ENCODE measurements around the gene AGMO.

The AGMO gene

DNA sequence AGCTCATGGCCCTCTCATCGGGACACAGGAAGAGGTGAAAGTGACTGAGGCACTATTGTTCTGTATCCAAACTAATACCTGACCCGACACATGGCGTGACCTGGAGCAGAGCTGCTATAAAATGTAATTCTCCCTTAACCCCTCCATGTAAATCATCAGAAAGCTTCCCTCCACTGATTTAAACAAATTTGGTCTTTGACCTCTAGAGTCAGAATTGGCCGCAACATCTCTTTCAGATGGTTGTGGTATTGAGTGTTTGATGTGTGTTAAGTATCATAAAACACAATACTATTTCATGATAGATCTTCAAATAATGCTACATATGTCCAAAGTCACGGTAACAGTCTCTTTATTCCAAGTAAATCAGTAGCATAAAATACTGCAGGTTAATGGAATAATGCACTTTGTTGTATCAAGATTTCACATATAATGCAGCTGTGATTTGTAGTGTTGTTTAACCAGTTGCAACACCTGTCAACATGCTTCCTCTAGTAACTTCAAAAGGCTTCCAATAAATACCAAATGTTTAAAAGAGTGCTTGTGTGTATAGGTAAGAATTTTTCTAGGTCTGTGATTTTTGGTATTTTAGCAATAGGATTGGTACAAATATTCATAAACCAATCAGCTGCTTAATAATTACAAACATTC, 144.3 kb downstream of the AGMO start:
- no peaks in the 10 kb centered on the region for H3K4me1 ChIP-seq (ENCODE audit: control insufficient read depth in 1 of 2, insufficient read depth in 2 of 2, low read length in 2 of 2)
- no peaks in the 10 kb centered on the region for H3K9me3 ChIP-seq (ENCODE audit: control insufficient read depth in 1 of 2, low read length in 2 of 2)
- H3K27ac ChIP-seq (ENCODE audit: low read length), result no peak overlapping the region
- H3K27me3 ChIP-seq (ENCODE audit: low read depth, low read length), result no peaks in the 10 kb centered on the region
- no peaks in the 10 kb centered on the region for H3K36me3 ChIP-seq (ENCODE audit: control insufficient read depth in 1 of 2, insufficient read depth in 2 of 2, low read length in 2 of 2)
- H3K4me3 ChIP-seq (ENCODE audit: low read depth in 1 of 2, low read length in 2 of 2), result no peak overlapping the region

DNA sequence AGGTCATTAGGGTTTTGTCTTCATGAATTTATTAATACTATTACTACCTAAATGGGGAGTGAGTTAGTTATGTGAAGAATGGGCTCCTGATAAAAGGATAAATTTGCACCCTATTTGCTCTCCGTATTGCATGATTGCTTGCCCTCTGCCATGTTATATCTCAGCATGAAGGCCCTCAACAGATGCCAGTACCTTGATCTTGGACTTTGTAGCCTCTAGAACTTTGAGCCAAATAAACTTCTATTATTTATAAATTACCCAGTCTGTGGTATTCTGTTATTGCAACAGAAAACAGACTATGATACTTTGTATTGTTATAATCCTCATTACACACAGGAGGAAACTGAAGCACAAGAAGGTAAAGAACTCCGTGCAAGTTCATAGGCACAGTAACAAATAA, 150.8 kb downstream of the AGMO start:
- no peak overlapping the region for H3K4me3 ChIP-seq (ENCODE audit: low read depth in 1 of 2, low read length in 2 of 2)
- H3K27me3 ChIP-seq (ENCODE audit: low read depth, low read length), result no peaks in the 10 kb centered on the region
- H3K9me3 ChIP-seq (ENCODE audit: control insufficient read depth in 1 of 2, low read length in 2 of 2), result no peaks in the 10 kb centered on the region
- H3K4me1 ChIP-seq (ENCODE audit: control insufficient read depth in 1 of 2, insufficient read depth in 2 of 2, low read length in 2 of 2), result no peaks in the 10 kb centered on the region
- H3K36me3 ChIP-seq (ENCODE audit: control insufficient read depth in 1 of 2, insufficient read depth in 2 of 2, low read length in 2 of 2), result no peaks in the 10 kb centered on the region
- no peak overlapping the region for H3K27ac ChIP-seq (ENCODE audit: low read length)

DNA sequence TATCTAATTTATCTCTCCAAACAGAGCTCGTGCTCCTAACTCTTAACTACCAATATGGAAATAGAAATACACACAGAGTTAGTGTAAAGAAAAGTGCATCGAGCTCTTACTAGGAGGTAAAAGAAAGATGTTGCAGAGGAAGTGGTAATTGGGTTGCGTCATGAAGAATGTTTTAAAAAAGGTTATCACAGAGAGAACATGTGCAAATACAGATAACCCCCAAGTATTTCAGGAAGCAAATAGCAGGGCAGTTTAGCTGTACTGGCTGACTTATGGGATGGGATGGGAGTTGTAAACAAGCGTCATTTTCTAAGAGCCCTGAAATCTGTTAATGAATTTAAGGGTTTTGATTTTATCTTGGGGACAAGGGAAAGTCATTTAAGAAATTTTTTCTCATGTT, 153.9 kb downstream of the AGMO start:
- no peaks in the 10 kb centered on the region for H3K36me3 ChIP-seq (ENCODE audit: control insufficient read depth in 1 of 2, insufficient read depth in 2 of 2, low read length in 2 of 2)
- H3K4me1 ChIP-seq (ENCODE audit: control insufficient read depth in 1 of 2, insufficient read depth in 2 of 2, low read length in 2 of 2), result no peaks in the 10 kb centered on the region
- H3K27me3 ChIP-seq (ENCODE audit: low read depth, low read length), result no peaks in the 10 kb centered on the region
- no peak overlapping the region for H3K27ac ChIP-seq (ENCODE audit: low read length)
- no peaks in the 10 kb centered on the region for H3K9me3 ChIP-seq (ENCODE audit: control insufficient read depth in 1 of 2, low read length in 2 of 2)
- no peak overlapping the region for H3K4me3 ChIP-seq (ENCODE audit: low read depth in 1 of 2, low read length in 2 of 2)

DNA sequence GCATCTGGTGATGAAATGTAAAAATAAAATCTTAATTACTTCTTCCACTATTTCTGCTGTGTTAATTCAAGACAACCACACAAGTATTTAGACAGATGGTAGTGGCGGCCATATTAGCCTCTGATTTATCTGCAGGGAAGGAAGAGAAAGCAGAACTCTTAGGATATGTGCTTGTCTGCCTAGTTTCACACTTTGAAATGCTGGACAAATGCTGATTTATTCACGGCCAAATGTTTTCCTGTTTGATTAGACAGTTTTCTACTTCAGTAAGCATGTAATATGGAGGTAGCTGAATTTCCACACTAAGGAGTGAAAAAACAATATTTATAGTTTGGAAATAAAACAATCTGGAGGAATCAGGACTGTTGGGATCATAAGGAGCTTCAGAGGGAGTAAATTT, 158.1 kb downstream of the AGMO start:
- H3K4me3 ChIP-seq (ENCODE audit: low read depth in 1 of 2, low read length in 2 of 2), result no peak overlapping the region
- H3K27ac ChIP-seq (ENCODE audit: low read length), result no peak overlapping the region
- H3K36me3 ChIP-seq (ENCODE audit: control insufficient read depth in 1 of 2, insufficient read depth in 2 of 2, low read length in 2 of 2), result no peaks in the 10 kb centered on the region
- H3K4me1 ChIP-seq (ENCODE audit: control insufficient read depth in 1 of 2, insufficient read depth in 2 of 2, low read length in 2 of 2), result no peaks in the 10 kb centered on the region
- H3K9me3 ChIP-seq (ENCODE audit: control insufficient read depth in 1 of 2, low read length in 2 of 2), result no peaks in the 10 kb centered on the region
- no peaks in the 10 kb centered on the region for H3K27me3 ChIP-seq (ENCODE audit: low read depth, low read length)

DNA sequence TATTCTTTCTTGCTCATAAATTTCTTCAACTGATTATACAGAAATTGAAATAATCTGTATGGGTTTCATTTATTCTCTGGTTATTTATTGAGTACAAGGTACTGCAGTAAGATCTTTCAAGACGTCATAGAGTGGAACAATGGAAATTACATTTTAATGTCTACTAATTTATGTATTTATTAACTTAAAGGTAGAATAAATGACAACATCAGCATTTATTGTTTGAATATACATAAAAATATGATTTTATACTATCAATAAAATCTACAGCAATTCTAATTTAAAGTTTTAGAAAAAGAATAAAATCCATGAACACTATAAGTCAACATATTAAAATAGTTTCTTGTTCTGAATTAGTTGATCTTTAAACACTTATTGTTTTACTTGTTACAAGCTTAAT, 158.5 kb downstream of the AGMO start:
- Histone ChIP-seq H3K36me3 (ENCODE audit: control insufficient read depth in 1 of 2, insufficient read depth in 2 of 2, low read length in 2 of 2) (no peaks in the 10 kb centered on the region), H3K27me3 (ENCODE audit: low read depth, low read length) (no peaks in the 10 kb centered on the region), H3K4me1 (ENCODE audit: control insufficient read depth in 1 of 2, insufficient read depth in 2 of 2, low read length in 2 of 2) (no peaks in the 10 kb centered on the region), H3K27ac (ENCODE audit: low read length) (no peak overlapping the region), H3K4me3 (ENCODE audit: low read depth in 1 of 2, low read length in 2 of 2) (no peak overlapping the region), H3K9me3 (ENCODE audit: control insufficient read depth in 1 of 2, low read length in 2 of 2) (no peaks in the 10 kb centered on the region)

DNA sequence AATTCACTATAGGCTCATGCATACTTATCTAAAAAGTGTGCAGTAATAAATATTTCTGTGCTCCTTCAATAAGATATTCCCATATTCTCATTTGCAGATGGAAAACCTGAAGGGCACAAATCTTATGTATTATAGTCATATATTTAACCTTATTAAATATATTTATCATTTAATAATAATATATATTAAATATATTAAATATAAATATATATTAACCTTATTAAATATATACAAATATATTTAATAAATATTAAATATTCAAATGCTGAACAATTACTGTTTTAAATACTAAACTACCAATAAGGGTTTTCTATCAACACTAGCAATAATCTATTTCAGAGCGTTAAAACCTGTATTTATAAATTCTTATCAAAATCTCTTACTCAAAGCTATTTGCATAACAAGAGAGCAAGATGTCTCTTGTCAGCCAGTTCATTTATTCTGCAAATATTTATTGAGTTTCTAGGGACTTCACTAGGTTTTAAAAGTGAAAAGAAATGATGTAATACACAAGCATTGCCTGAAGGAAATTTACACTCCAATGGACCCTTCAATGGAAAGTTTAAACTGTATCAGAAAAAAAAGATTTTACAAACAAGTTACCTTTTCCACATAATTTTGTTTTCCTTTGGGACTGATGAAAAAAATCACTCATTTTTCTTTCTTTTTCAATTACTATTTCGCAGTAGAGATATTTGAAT, 159.2 kb downstream of the AGMO start:
- Histone ChIP-seq H3K9me3 (ENCODE audit: control insufficient read depth in 1 of 2, low read length in 2 of 2) (no peaks in the 10 kb centered on the region), H3K4me3 (ENCODE audit: low read depth in 1 of 2, low read length in 2 of 2) (no peak overlapping the region), H3K4me1 (ENCODE audit: control insufficient read depth in 1 of 2, insufficient read depth in 2 of 2, low read length in 2 of 2) (no peaks in the 10 kb centered on the region), H3K27ac (ENCODE audit: low read length) (no peak overlapping the region), H3K27me3 (ENCODE audit: low read depth, low read length) (no peaks in the 10 kb centered on the region), H3K36me3 (ENCODE audit: control insufficient read depth in 1 of 2, insufficient read depth in 2 of 2, low read length in 2 of 2) (no peaks in the 10 kb centered on the region)

DNA sequence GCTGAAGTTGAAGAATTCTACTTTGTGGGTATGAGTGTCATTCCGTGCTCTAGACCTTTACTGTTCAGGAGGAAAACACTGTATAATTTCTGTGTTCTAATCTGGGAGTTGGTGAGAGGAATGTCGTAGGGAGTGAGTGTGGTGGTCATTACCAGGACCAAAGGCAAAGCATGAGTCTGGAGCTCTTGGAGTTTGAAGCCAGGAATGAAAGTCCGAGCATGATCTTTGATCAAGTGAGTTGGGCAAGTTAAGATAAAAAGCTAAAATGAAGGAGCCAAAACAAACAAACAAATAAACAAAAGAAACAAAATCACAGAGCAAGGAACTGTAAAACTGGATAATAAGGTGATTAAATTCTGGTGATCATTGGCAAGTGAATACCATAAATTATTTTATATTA, 161.4 kb downstream of the AGMO start:
- Histone ChIP-seq H3K36me3 (ENCODE audit: control insufficient read depth in 1 of 2, insufficient read depth in 2 of 2, low read length in 2 of 2) (no peaks in the 10 kb centered on the region), H3K27ac (ENCODE audit: low read length) (no peak overlapping the region)

GRCh38 chr7:15399441-15399840, 162.4 kb downstream of the AGMO start:
- H3K27me3 ChIP-seq (ENCODE audit: low read depth, low read length), result no peaks in the 10 kb centered on the region
- H3K36me3 ChIP-seq (ENCODE audit: control insufficient read depth in 1 of 2, insufficient read depth in 2 of 2, low read length in 2 of 2), result no peaks in the 10 kb centered on the region
- no peak overlapping the region for H3K4me3 ChIP-seq (ENCODE audit: low read depth in 1 of 2, low read length in 2 of 2)

More for the DNA sequence above, 161.4 kb downstream of the AGMO start:
- H3K4me3 ChIP-seq (ENCODE audit: low read depth in 1 of 2, low read length in 2 of 2), result no peak overlapping the region
- H3K27me3 ChIP-seq (ENCODE audit: low read depth, low read length), result no peaks in the 10 kb centered on the region
- H3K4me1 ChIP-seq (ENCODE audit: control insufficient read depth in 1 of 2, insufficient read depth in 2 of 2, low read length in 2 of 2), result no peaks in the 10 kb centered on the region
- H3K9me3 ChIP-seq (ENCODE audit: control insufficient read depth in 1 of 2, low read length in 2 of 2), result no peaks in the 10 kb centered on the region

DNA sequence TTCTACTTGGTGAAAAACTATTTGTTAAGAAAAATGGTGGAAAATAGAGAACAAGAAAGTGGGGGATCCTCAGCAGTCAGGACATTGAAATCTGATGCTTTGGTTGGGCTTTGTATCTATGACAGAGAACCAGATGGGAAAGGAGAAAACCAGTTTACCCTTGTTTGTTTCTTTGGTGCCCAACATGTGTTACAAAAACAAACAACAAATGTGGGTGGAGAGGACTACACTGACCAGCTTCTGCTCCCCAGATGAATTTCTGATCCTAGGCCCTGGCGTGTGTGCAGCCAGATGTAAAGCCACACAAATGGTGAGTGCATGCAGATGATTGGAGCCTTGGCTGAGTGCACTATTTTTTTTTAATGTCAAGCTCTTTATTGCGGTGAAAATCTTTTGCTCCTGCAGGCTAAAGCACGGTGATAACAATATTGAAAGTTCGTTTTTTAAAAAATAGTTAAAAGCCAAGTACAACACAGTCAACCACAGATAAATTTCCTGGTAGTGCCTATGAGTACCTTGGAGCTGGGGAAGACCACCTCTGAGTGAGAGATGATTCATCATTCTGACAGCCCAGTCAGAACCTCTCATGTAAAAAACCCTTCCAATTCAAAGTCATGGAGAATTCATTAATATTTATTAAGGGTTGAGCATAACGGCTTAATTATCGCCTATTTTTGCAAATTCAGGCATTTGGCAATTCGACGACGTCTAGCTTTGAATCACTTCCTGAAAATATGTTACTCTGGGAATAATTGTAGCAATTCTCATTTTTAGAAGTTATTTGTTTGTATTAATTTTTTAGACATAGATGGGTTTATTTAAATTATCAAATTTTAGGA, 163.7 kb downstream of the AGMO start:
- no peaks in the 10 kb centered on the region for H3K4me1 ChIP-seq (ENCODE audit: control insufficient read depth in 1 of 2, insufficient read depth in 2 of 2, low read length in 2 of 2)
- no peaks in the 10 kb centered on the region for H3K27me3 ChIP-seq (ENCODE audit: low read depth, low read length)
- H3K27ac ChIP-seq (ENCODE audit: low read length), result no peak overlapping the region
- H3K36me3 ChIP-seq (ENCODE audit: control insufficient read depth in 1 of 2, insufficient read depth in 2 of 2, low read length in 2 of 2), result no peaks in the 10 kb centered on the region
- no peaks in the 10 kb centered on the region for H3K9me3 ChIP-seq (ENCODE audit: control insufficient read depth in 1 of 2, low read length in 2 of 2)
- H3K4me3 ChIP-seq (ENCODE audit: low read depth in 1 of 2, low read length in 2 of 2), result no peak overlapping the region

More at GRCh38 chr7:15399441-15399840, 162.4 kb downstream of the AGMO start:
- Histone ChIP-seq H3K4me1 (ENCODE audit: control insufficient read depth in 1 of 2, insufficient read depth in 2 of 2, low read length in 2 of 2) (no peaks in the 10 kb centered on the region), H3K27ac (ENCODE audit: low read length) (no peak overlapping the region), H3K9me3 (ENCODE audit: control insufficient read depth in 1 of 2, low read length in 2 of 2) (no peaks in the 10 kb centered on the region)

GRCh38 chr7:15397159-15397550, 164.7 kb downstream of the AGMO start:
- Histone ChIP-seq H3K4me3 (ENCODE audit: low read depth in 1 of 2, low read length in 2 of 2) (no peak overlapping the region), H3K9me3 (ENCODE audit: control insufficient read depth in 1 of 2, low read length in 2 of 2) (no peaks in the 10 kb centered on the region), H3K36me3 (ENCODE audit: control insufficient read depth in 1 of 2, insufficient read depth in 2 of 2, low read length in 2 of 2) (no peaks in the 10 kb centered on the region), H3K4me1 (ENCODE audit: control insufficient read depth in 1 of 2, insufficient read depth in 2 of 2, low read length in 2 of 2) (no peaks in the 10 kb centered on the region), H3K27ac (ENCODE audit: low read length) (no peak overlapping the region), H3K27me3 (ENCODE audit: low read depth, low read length) (no peaks in the 10 kb centered on the region)
